GM18499 (cell line): ENCODE data around the gene SMG9.

Experiments
- ATAC-seq: cut with Tn5 transposase; IDR thresholded peaks from one replicate; pipeline ENCODE4 v1.9.1; 2021; ENCODE audit warnings: moderate number of reproducible peaks; ENCODE audit not compliant: insufficient read depth, unreplicated experiment

The SMG9 gene

DNA sequence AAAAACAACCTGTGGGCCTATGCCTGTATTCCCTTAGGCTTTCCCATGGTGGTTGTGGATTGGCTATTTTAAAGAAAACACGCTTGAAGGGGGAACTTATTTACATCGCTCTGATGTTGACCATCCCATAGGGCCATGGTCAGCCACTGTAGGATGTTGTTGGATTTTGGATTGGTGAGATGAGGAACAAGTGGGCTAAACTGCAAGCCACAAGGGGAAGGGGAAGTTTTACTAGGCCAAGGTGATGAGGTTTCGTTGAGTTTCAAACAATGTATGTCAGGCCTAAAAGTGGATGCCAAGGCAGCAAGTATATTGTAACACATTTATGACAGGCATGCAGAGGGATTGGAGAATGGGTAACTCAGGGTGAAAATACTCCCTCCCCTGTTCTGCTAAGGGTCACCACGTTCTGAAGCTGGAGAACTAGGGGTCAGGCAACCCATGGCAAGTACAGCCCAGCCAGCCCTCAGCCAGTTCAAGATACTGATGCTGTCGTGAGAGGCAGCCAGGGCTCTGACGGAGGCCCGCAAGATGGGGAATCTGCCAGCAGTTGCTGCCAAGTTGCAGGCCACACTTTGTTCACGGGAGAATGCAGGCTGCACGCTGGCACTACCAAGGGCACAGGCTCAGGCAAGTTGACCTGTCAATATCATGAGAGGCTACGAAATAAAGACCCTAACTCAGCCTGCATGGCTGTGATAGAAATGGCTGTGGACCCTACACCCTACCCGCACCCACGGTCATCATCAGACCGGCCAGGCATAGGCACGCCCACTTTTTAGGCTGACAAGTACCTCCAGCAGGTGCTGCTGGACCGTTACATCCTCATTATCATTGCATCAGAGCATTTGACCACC lies 27.8 kb downstream of the SMG9 start:
- no peak for ATAC-seq

- no peak for ATAC-seq
These were observed 29.3 kb downstream of the SMG9 start for GRCh38 chr19:43725468-43725867.

- ATAC-seq, result no peak
These were observed 29.9 kb downstream of the SMG9 start for GRCh38 chr19:43724896-43725295.

DNA sequence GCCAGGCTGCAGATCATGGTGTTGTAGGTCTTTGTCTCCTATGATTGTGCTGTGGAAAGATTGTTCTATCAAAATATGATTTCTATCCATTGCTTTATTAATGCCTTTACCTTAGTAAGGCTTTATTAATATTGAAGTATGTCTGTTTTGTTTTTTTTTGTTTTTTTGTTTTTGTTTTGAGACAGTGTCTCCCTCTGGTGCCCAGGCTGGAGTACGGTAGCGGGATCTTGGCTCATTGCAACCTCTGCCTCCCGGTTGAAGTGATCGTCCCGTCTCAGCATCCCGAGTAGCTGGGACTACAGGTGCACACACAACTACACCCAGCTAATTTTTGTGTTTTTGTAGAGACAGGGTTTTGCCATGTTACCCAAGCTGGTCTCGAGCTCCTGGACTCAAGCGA lies 31.2 kb downstream of the SMG9 start:
- no peak for ATAC-seq

GRCh38 chr19:43721469-43722048 lies 33.2 kb downstream of the SMG9 start:
- ATAC-seq, result no peak

- ATAC-seq, result no peak
These were observed 33.8 kb downstream of the SMG9 start for GRCh38 chr19:43720936-43721335.

DNA sequence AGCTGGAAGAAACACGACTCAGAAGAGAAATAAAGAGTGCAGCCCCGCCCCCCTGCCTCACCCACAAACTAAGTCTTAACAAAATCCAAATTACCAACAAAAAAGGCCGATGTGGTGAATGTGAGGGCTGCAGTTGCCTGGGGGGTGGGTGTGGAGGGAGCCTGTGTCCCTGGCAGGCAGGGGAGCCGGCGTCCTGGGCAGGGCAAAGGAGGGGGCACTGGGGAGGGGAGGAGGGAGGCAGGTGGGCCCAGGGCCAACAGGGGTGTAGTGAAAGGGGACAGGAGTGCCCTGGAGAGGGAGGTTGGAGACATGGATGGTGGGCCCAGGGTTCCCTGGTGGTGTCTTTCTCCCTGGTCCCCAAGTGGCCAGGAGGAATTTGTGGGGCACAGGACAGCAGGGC lies 34.8 kb downstream of the SMG9 start:
- ATAC-seq, result no peak

- no peak for ATAC-seq
These were observed 35.3 kb downstream of the SMG9 start for GRCh38 chr19:43719378-43719868.

DNA sequence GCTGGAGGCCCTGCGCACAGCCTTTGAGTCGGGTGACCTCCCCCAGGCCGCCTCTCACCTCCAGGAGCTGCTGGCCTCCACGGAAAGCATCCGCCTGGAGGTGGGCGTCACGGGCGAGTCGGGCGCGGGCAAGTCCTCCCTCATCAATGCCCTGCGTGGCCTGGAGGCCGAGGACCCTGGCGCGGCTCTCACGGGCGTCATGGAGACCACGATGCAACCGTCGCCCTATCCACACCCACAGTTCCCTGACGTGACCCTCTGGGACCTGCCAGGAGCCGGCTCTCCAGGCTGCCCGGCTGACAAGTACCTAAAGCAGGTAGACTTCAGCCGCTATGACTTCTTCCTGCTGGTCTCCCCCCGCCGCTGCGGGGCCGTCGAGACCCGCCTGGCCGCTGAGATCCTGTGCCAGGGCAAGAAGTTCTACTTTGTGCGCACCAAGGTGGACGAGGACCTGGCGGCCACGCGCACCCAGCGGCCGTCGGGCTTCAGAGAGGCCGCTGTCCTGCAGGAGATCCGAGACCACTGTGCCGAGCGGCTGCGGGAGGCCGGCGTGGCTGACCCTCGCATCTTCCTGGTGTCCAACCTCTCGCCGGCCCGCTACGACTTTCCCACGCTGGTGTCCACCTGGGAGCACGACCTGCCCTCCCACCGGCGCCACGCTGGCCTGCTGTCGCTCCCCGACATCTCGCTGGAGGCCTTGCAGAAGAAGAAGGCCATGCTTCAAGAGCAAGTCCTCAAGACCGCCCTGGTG lies 36.0 kb downstream of the SMG9 start:
- no peak for ATAC-seq

DNA sequence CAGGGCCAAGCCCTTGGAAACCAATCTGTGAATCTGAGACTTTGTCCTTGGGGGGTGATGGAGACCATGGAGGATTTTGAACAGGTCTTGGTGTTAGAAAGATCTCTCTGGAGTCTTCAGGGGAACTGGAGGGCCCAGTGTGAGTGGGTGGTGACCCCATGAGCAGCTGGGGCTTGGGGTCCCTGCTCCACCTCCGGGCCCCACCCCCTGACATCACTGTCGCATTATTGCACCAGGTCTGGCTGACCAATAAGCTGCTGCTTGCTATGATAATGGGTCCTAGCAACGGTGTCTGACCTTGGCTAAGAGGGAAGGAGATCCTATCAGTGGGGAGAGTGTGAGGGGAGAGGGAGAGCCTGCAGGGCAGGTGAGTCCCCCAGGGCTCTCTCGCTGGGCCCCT lies 39.0 kb downstream of the SMG9 start, which contains the start of gene IRGC:
IRGC (plus strand) TSS at position 301 of the 400 bp plus-strand sequence. CDS start 2,483 bp downstream, outside the sequence.
- ATAC-seq, result no peak

DNA sequence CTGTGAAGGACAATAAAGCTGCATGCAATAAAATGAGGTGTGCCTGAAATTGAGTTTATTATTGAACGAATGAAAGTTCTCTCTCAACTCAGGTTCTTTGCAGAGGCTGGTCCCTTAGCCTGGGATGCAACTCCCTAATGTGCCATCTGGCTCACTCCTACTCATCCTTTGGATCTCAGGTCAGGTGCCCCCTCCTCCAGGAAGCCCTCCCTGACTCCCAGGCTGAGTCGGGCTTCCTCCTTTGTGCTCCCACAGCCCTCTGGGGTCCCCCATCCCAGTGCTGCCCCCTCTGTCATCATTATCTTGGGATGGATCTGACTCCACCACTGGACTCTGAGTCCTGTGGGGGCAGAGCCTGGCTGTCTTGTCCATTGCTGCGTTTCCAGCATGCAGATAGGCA lies 41.6 kb downstream of the SMG9 start:
- ATAC-seq, result no peak

DNA sequence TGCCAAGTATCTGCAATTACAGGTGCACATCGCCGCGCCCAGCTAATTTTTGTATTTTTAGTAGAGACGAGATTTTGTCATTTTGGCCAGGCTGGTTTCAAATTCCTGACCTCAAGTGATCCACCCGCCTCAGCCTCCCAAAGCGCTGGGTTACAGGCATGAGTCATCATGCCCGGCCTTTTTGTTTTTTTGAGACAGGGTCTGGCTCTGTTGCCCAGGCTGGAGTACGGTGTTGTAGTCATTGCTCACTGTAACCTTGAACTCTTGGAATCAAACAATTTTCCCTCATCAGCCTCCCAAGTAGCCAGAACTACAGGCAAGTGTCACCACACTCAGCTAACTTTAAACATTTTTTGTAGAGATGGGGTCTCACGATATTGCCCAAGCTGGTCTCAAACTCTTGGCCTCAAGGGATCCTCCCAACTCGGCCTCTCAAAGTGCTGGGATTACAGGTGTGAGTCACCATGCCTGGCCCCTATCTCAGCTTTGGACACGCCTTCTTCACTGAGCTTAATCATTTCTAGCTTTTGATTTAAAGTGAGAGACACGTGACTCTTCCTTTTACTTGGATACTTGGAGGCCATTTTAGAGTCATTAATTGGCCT lies 42.9 kb downstream of the SMG9 start:
- ATAC-seq, result no peak

GRCh38 chr19:43708716-43709115 lies 46.0 kb downstream of the SMG9 start:
- no peak for ATAC-seq

GRCh38 chr19:43707158-43707712 lies 47.5 kb downstream of the SMG9 start:
- ATAC-seq, result no peak

- no peak for ATAC-seq
These were observed 49.0 kb downstream of the SMG9 start for GRCh38 chr19:43705729-43706128.

DNA sequence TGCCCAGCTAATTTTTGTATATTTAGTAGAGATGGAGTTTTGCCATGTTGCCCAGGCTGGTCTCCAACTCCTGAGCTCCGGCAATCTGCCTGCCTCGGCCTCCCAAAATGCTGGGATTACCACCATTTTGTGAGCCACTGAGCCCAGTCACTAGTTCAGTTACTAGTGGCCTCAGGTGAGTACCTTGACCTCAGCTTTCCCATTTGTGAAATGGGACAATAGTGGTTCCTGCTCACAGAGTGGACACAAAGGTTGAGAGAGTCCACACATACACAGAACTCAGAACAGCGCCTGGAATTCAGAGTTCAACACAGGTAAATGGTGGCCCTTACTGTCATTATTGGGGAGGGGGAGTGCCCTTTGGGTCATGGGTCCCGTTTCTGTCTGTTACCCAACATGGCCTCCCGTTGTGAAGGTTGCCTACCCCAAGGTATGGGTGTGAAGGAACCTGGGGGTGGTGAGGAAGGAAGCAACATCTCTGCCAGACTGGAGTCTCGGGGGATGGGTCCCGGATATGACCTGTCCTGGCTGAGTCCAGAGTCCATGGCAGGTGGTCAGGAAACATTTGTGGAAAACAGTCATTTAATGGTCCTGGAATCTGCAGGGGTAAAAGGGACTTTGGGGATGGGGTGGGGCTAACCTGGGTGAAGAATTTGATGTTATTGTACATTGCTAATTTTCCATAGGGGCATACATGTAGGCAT lies 50.6 kb downstream of the SMG9 start:
- ATAC-seq, result no peak

GRCh38 chr19:43700395-43701000 lies 54.3 kb downstream of the SMG9 start:
- ATAC-seq, result no peak

- ATAC-seq, result no peak
These were observed 55.0 kb downstream of the SMG9 start for GRCh38 chr19:43699506-43700394.
